HL-60 (cell line): ENCODE results near the gene PHLDA2.

Experiments
- DNase-seq, 2 experiments: peaks; one replicate each; pipeline ENCODE4 v3.0.0-alpha.2; 2010 to 2020; ENCODE audit warnings: low read depth in 1 of 2, low spot score in 1 of 2
- H3K27ac ChIP-seq: fragments of 250-450 bp; sonication (Bioruptor Pico); replicated peaks from 2 replicates; pipeline ENCODE4 v1.5.1; 2020; ENCODE audit warnings: mild to moderate bottlenecking, moderate library complexity
- H3K27me3 ChIP-seq: fragments of 250-450 bp; sonication (Bioruptor Pico); 2 replicates; pipeline ENCODE4 v1.5.1; 2021; ENCODE audit warnings: mild to moderate bottlenecking, moderate library complexity; ENCODE audit not compliant: insufficient read depth, poor library complexity, severe bottlenecking
- H3K4me3 ChIP-seq: replicated peaks from 2 replicates; pipeline ENCODE4 v1.5.1; 2011; ENCODE audit warnings: mild to moderate bottlenecking, control low read depth, low read length; ENCODE audit not compliant: insufficient read depth
- GABPA ChIP-seq: IDR thresholded peaks from 2 replicates; pipeline ENCODE4 v1.6.1; 2012; ENCODE audit warnings: low read depth
- POLR2AphosphoS5 ChIP-seq: IDR thresholded peaks from 2 replicates; pipeline ENCODE4 v1.6.1; 2012; ENCODE audit warnings: low read depth
- SPI1 ChIP-seq: IDR thresholded peaks from 2 replicates; pipeline ENCODE4 v1.6.1; 2012; ENCODE audit warnings: low read depth, mild to moderate bottlenecking, borderline replicate concordance
- TF ChIP-seq, protein P1 (sequence below): IDR thresholded peaks from one replicate; pipeline ENCODE4 v1.5.1; 2011; ENCODE audit warnings: low read length, control low read depth, inconsistent platforms; ENCODE audit not compliant: insufficient read depth
- TF ChIP-seq, protein P2 (sequence below): IDR thresholded peaks from 2 replicates; pipeline ENCODE4 v1.6.1; 2012; ENCODE audit warnings: low read depth; ENCODE audit not compliant: insufficient replicate concordance

The PHLDA2 gene

DNA sequence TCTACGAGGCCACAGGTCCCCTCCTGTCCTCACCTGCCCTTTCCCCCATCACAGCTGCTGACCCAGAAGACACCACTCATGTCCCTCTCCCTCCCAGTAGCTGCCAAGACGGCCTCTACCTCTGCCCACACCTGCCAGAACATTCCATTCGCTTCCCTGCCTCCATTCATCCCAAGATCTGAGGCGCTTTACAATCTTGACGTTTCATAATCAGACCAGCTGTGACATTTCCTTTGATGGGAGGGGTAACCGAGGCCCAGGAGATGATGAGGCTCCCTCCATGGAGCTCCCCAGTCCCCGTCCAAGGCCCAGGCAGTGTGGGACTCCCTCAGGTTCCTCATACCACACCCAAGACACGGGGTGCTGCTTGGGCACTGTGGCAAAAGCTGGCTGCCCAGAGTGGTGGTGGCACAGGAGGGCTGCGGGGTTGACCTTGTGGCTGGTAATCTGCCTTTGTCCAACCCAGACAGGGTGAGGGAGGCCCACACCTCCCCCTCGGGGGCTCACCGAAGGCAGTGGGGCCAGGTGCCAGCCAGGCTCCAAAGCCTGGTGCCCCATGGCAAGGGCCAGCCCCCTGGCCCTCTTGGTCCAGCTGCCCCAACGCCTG lies 17.3 kb downstream of the PHLDA2 start:
- Histone ChIP-seq H3K27me3 (no peaks in the 10 kb centered on the region), H3K4me3 (no peak overlapping the region), H3K27ac (no peak overlapping the region)
- DNase-seq: no peak
- TF ChIP-seq POLR2AphosphoS5 (no peak), SPI1 (no peak), GABPA (no peak)
- TF ChIP-seq, protein P1, sequence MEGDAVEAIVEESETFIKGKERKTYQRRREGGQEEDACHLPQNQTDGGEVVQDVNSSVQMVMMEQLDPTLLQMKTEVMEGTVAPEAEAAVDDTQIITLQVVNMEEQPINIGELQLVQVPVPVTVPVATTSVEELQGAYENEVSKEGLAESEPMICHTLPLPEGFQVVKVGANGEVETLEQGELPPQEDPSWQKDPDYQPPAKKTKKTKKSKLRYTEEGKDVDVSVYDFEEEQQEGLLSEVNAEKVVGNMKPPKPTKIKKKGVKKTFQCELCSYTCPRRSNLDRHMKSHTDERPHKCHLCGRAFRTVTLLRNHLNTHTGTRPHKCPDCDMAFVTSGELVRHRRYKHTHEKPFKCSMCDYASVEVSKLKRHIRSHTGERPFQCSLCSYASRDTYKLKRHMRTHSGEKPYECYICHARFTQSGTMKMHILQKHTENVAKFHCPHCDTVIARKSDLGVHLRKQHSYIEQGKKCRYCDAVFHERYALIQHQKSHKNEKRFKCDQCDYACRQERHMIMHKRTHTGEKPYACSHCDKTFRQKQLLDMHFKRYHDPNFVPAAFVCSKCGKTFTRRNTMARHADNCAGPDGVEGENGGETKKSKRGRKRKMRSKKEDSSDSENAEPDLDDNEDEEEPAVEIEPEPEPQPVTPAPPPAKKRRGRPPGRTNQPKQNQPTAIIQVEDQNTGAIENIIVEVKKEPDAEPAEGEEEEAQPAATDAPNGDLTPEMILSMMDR: no peak
- TF ChIP-seq, protein P2, sequence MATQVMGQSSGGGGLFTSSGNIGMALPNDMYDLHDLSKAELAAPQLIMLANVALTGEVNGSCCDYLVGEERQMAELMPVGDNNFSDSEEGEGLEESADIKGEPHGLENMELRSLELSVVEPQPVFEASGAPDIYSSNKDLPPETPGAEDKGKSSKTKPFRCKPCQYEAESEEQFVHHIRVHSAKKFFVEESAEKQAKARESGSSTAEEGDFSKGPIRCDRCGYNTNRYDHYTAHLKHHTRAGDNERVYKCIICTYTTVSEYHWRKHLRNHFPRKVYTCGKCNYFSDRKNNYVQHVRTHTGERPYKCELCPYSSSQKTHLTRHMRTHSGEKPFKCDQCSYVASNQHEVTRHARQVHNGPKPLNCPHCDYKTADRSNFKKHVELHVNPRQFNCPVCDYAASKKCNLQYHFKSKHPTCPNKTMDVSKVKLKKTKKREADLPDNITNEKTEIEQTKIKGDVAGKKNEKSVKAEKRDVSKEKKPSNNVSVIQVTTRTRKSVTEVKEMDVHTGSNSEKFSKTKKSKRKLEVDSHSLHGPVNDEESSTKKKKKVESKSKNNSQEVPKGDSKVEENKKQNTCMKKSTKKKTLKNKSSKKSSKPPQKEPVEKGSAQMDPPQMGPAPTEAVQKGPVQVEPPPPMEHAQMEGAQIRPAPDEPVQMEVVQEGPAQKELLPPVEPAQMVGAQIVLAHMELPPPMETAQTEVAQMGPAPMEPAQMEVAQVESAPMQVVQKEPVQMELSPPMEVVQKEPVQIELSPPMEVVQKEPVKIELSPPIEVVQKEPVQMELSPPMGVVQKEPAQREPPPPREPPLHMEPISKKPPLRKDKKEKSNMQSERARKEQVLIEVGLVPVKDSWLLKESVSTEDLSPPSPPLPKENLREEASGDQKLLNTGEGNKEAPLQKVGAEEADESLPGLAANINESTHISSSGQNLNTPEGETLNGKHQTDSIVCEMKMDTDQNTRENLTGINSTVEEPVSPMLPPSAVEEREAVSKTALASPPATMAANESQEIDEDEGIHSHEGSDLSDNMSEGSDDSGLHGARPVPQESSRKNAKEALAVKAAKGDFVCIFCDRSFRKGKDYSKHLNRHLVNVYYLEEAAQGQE: no peak

DNA sequence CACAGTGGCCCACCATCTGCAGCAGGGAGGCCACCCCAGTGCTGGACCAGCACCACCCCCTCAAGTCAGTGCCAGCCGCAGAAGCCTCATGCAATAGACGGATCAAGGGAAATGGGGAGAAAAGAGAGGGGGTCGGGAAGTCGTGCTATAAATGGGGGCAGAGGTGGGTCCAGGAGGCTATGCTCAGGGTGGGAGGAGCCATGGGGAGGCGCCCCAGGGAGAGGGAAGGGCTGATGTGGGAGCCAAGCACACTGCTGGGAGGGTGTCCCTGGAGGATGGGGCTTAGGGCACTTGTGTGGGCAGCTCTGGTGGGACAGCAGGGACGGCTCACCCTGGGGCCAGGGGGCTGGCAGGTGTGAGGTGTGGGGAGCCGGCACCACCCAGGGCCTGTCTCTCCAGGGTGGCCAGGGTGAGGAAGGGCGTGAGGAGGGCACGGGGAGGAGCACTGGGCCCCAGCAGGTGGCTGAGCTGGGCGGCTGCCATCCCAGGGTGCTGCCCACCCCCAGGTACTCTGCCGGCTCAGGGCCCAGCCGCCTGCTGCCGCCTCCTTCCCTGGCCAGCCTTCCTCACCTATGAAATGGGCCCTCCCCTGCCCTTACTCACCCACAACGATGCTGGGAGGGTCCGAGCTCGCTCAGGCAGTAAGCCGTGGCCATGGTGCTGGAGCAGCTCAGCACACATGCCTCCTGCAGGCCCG lies 18.0 kb downstream of the PHLDA2 start:
- DNase-seq: no peak
- no peaks in the 10 kb centered on the region for H3K27me3 ChIP-seq
- no peak overlapping the region for H3K27ac ChIP-seq
- TF ChIP-seq GABPA (no peak), SPI1 (no peak), POLR2AphosphoS5 (no peak)
- TF ChIP-seq, protein P2: no peak
- TF ChIP-seq, protein P1: no peak
- no peak overlapping the region for H3K4me3 ChIP-seq

DNA sequence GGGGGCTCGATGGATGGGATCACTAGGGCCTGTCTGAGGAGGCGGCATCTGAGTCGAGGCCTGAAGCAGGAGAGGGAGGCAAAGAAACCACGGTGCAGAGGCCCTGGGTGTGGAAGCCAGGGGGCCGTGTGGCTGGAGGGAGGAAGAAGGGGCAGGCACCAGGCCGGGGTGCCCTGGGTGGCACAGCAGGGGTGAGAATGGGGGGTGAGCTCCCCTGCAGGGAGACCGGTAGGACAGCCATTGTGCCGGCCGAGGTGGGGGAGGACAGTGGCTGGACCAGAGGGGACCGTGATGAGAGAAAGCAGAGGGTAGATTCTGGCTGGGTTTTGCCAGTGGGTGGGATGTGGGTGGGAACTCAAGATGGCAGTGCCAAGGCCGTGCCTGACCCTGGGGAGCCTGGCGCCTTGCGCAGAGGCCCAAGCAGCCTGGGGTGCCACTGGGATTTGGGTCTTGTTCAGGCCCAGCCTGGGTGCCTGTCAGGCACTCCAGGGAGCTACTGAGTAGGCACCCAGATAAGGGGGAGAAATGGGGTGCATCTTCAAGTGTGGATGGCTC lies 18.7 kb downstream of the PHLDA2 start:
- no peak overlapping the region for H3K27ac ChIP-seq

More for the DNA sequence above, 18.7 kb downstream of the PHLDA2 start:
- H3K4me3 ChIP-seq: no peak overlapping the region
- no peaks in the 10 kb centered on the region for H3K27me3 ChIP-seq
- DNase-seq: no peak
- TF ChIP-seq, protein P2: no peak
- TF ChIP-seq POLR2AphosphoS5 (no peak), SPI1 (no peak), GABPA (no peak)
- TF ChIP-seq, protein P1: no peak
